AG04449 (cell line): ENCODE results near the gene GREB1L.

ENCODE experiments used
- CTCF ChIA-PET: fragments of 350-600 bp; formaldehyde crosslinking; extraction: SDS; loops from one replicate; lab custom pipeline; 2021; ENCODE audit warnings: antibody characterized with exemption; lab: Yijun Ruan, JAX
- POLR2A ChIA-PET: fragments of 400-600, 350-600 bp; formaldehyde crosslinking; extraction: SDS; loops from one replicate; lab custom pipeline; 2020; ENCODE audit warnings: antibody characterized with exemption, inconsistent platforms; lab: Yijun Ruan, JAX
- DNase-seq: peaks from one replicate; pipeline ENCODE4 v3.0.0-alpha.2; 2010; ENCODE audit warnings: low read depth, low spot score
- H3K4me3 ChIP-seq: 2 replicates; pipeline ENCODE4 v1.5.1; 2011; ENCODE audit warnings: low read depth, mild to moderate bottlenecking, control low read depth, low read length
- TF ChIP-seq, protein P1 (sequence below): IDR thresholded peaks from one replicate; pipeline ENCODE4 v1.5.1; 2011; ENCODE audit warnings: mild to moderate bottlenecking, moderate library complexity, low read length, control low read depth, inconsistent platforms; ENCODE audit not compliant: insufficient read depth; ENCODE audit errors: missing control alignments

The GREB1L gene

DNA sequence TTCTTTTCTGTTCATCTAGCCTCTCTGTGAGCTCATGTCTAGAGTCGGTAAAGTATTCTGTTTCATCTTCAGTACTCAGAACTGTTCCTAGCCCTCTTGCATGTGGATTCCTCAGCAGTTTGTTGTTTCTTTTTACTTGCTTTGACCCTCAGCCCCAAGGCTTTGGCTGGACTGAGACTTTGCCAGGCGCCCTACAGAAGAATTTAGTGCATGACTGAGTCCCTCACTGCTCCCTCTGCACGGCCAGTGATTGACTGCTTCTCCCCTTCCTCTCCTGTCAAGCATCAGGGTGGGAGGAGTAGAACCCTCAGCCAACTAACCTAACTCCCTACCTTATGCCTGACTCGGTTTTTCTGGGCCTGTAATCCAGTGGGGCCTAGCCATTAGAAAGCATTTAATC lies 248.7 kb downstream of the GREB1L start:
- ChIA-PET POLR2A (no interaction called here), CTCF (interaction anchor here (1.4 to 2.9 kb wide), 5 partner anchors 11 to 330 kb away, joined by 3 to 9 read pairs (median 5); partner anchors contain the start of gene ESCO1)
- no peak overlapping the region for H3K4me3 ChIP-seq
- DNase-seq: no peak
- TF ChIP-seq, protein P1, sequence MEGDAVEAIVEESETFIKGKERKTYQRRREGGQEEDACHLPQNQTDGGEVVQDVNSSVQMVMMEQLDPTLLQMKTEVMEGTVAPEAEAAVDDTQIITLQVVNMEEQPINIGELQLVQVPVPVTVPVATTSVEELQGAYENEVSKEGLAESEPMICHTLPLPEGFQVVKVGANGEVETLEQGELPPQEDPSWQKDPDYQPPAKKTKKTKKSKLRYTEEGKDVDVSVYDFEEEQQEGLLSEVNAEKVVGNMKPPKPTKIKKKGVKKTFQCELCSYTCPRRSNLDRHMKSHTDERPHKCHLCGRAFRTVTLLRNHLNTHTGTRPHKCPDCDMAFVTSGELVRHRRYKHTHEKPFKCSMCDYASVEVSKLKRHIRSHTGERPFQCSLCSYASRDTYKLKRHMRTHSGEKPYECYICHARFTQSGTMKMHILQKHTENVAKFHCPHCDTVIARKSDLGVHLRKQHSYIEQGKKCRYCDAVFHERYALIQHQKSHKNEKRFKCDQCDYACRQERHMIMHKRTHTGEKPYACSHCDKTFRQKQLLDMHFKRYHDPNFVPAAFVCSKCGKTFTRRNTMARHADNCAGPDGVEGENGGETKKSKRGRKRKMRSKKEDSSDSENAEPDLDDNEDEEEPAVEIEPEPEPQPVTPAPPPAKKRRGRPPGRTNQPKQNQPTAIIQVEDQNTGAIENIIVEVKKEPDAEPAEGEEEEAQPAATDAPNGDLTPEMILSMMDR: no peak

DNA sequence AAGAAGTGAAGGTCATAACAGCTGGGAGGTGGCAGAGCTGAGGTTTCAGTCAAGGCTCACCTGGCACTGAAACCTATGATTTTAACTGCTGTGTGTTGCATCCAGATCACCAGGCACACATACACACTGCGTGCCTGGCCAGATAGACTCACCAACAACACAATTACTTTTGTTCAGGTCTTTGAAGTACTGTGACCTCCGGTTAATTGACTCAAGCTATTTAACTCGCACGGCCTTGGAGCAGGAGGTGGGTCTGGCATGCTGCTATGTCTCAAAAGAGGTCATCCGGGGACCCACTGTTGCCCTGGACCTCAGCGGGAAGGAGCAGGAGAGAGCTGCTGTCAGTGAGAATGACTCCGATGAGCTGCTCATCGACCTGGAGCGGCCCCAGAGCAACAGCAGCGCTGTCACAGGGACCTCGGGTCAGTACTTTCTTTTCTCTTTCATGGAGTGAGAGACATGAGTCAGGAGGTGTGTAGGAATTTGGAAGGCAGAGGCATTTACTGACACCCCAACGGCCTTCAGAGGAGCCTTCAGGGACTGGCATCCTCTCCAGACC lies 254.3 kb downstream of the GREB1L start:
- CTCF ChIA-PET: interaction anchor here (1.5 to 4.5 kb wide), 2 partner anchors 8 to 11 kb away, joined by 7 to 21 read pairs; no protein-coding TSS in a partner anchor
- POLR2A ChIA-PET: no interaction called here
- H3K4me3 ChIP-seq: no peak overlapping the region
- DNase-seq: no peak
- TF ChIP-seq, protein P1: no peak

DNA sequence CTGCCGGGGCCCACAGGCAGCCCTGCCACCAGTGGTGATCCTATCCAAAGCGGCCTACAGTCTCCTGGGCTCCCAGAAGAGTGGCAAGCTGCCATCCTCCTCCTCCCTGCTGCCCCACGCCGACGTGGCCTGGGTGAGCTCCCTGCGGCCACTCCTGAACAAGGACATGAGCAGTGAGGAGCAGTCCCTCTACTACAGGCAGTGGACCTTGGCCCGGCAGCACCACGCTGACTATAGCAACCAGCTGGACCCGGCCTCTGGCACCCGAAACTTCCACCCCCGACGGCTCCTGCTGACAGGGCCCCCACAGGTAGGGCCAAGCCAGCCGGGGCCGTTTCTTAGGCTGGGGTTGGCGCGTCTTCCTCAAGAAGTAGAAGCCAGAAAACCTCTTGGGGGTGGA lies 258.0 kb downstream of the GREB1L start:
- ChIA-PET POLR2A (no interaction called here), CTCF (interaction anchor here (4.5 kb wide), 1 partner anchor 12 kb away, joined by 21 read pairs; no protein-coding TSS in a partner anchor)
- DNase-seq: no peak
- no peak overlapping the region for H3K4me3 ChIP-seq
- TF ChIP-seq, protein P1: no peak

DNA sequence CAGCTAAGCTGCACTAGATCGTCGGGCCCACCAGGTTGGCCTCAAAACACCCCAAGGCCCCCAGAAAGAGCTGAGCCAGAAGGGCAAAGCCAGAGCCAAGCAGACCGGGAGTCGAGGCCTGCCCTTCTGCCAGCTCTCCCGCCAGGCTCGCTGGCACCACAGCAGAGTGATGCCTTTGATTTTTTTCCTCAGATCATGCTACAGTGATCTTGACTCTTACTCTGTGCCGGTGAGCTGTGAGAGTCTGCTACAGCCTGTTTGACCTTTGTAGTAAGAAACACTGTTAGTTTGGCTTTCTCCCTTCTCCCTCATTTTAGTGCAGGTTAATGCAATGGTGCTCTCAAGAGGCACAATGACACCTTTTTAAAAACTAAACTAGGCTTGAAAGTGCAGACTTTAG lies 260.6 kb downstream of the GREB1L start:
- DNase-seq: no peak
- TF ChIP-seq, protein P1: no peak
- no peak overlapping the region for H3K4me3 ChIP-seq
- CTCF ChIA-PET: interaction anchor here (1.1 to 2.3 kb wide), 4 partner anchors 11 to 98 kb away, joined by 3 to 6 read pairs (median 4); partner anchors contain the start of gene ESCO1
- POLR2A ChIA-PET: no interaction called here

DNA sequence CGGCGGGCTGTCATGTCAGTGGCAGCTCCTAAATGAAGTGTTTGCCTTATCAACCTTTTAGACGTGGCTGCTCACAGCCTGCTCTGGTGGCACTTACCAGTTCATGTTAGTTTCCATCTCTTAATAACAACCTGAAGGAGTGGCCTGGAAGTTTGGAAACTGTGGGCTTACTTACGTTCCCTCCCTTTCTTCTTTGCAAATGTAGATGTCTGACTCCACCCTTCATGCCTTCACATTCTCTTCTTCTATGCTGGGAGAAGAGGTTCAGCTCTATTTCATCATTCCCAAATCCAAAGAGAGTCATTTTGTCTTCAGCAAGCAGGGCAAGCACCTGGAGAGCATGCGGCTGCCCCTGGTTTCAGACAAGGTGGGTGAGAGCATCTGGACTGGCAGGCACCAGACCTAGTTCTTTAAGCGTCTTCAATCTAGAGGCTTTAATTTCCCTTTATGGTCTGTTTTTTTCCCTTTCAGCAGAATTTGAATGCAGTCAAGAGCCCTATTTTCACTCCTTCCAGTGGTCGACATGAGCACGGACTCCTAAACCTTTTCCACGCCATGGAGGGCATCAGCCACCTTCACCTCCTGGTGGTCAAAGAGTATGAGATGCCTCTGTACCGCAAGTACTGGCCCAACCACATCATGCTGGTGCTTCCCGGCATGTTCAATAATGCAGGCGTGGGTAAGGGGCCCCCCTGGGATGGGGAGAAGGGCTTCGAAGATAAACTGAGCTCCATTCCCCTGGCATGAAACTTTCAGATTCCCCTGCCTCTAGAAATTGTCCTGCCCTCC lies 266.1 kb downstream of the GREB1L start:
- no peak overlapping the region for H3K4me3 ChIP-seq
- ChIA-PET POLR2A (no interaction called here), CTCF (interaction anchor here (0.9 to 1.0 kb wide), 2 partner anchors 11 to 19 kb away, joined by 3 to 4 read pairs; no protein-coding TSS in a partner anchor)
- DNase-seq: no peak
- TF ChIP-seq, protein P1: no peak

DNA sequence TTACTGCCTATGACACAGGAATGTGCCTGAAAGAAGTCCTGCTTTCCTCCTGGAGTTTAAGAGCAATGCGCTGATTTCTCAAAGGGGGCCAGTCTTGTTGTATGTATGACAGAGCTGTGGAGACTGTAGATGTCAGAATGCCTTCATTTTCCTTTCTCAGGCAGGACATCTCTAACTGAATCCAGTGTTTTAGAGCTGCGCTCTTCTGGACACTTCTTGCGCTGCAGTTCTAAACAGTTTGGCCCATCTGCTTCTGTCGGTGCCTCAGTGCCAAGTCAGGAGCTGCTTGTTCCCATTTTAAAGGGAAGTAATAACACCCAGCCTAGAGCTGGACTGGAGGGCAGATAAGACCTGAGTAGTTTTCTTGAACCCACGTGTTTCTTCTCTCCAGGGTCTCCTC lies 267.0 kb downstream of the GREB1L start:
- TF ChIP-seq, protein P1: no peak
- H3K4me3 ChIP-seq: no peak overlapping the region
- no peak for DNase-seq
- POLR2A ChIA-PET: no interaction called here
- CTCF ChIA-PET: interaction anchor here (0.9 to 1.0 kb wide), 3 partner anchors 10 to 20 kb away, joined by 3 to 4 read pairs (median 3); no protein-coding TSS in a partner anchor
